ENCODE data around the gene LARGE1.

GRCh38 chr22:33786149-33786548 lies 134.1 kb downstream of the LARGE1 start:
- TF ChIP-seq CTCF (IDR thresholded peaks at IDR 0.05 in 2 of 3, conservative IDR thresholded peaks at IDR 0.05 in 1 of 3; ENCODE audit: borderline replicate concordance in 1 of 3, insufficient read depth in 1 of 3, low read depth in 2 of 3, low read length in 2 of 3) = no peak
- TF ChIP-seq SIN3A (IDR thresholded peaks at IDR 0.05; ENCODE audit: low read depth) = no peak
- TF ChIP-seq EZH2 (IDR thresholded peaks at IDR 0.05) = no peak
- no peak for TF ChIP-seq CEBPB (IDR thresholded peaks at IDR 0.05; ENCODE audit: low read depth)
- TF ChIP-seq POLR2A (IDR thresholded peaks at IDR 0.05; ENCODE audit: borderline replicate concordance, extremely low read depth, insufficient read depth, insufficient read length) = no peak
- TF ChIP-seq, protein P1, sequence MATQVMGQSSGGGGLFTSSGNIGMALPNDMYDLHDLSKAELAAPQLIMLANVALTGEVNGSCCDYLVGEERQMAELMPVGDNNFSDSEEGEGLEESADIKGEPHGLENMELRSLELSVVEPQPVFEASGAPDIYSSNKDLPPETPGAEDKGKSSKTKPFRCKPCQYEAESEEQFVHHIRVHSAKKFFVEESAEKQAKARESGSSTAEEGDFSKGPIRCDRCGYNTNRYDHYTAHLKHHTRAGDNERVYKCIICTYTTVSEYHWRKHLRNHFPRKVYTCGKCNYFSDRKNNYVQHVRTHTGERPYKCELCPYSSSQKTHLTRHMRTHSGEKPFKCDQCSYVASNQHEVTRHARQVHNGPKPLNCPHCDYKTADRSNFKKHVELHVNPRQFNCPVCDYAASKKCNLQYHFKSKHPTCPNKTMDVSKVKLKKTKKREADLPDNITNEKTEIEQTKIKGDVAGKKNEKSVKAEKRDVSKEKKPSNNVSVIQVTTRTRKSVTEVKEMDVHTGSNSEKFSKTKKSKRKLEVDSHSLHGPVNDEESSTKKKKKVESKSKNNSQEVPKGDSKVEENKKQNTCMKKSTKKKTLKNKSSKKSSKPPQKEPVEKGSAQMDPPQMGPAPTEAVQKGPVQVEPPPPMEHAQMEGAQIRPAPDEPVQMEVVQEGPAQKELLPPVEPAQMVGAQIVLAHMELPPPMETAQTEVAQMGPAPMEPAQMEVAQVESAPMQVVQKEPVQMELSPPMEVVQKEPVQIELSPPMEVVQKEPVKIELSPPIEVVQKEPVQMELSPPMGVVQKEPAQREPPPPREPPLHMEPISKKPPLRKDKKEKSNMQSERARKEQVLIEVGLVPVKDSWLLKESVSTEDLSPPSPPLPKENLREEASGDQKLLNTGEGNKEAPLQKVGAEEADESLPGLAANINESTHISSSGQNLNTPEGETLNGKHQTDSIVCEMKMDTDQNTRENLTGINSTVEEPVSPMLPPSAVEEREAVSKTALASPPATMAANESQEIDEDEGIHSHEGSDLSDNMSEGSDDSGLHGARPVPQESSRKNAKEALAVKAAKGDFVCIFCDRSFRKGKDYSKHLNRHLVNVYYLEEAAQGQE (IDR thresholded peaks at IDR 0.05; ENCODE audit: low read depth) = no peak
- TF ChIP-seq YY1 (IDR thresholded peaks at IDR 0.05; ENCODE audit: extremely low read depth, insufficient replicate concordance, low read depth, low read length) = no peak
- TF ChIP-seq ZFX (IDR thresholded peaks at IDR 0.05) = no peak
- TF ChIP-seq POLR2AphosphoS5 (IDR thresholded peaks at IDR 0.05; ENCODE audit: low read depth, low read length) = no peak
